Stimulated activated CD4-positive, alpha-beta T cell treated with anti-CD3 and anti-CD28 coated beads, TNF-alpha, amount 100 ng/mL, for 48 hours (primary cell): Measurements from ENCODE around the gene NUMA1.

Experiments used
- DNase-seq, 3 donors: peaks; one replicate each; pipeline ENCODE4 v3.0.0-alpha.2; 2020; ENCODE audit warnings: low read depth in 3 of 3

Gene NUMA1

GRCh38 chr11:71964641-71965040 is 115.7 kb downstream of the NUMA1 start:
- DNase-seq: no peak

- DNase-seq: no peak
Measured at GRCh38 chr11:71963468-71963867, 116.9 kb downstream of the NUMA1 start.

GRCh38 chr11:71962428-71963038 is 117.8 kb downstream of the NUMA1 start:
- no peak for DNase-seq

GRCh38 chr11:71955898-71956456 is 124.4 kb downstream of the NUMA1 start:
- DNase-seq: no peak
